Peyer's patch (tissue), 4 donors: ENCODE measurements around the gene RAB13. TPM values are rescaled to one million over a fixed set of nuclear protein-coding genes. Genes with fewer than 3 reads are reported as not detected.

Experiments used
- DNase-seq, 3 donors: peaks; one replicate each; pipeline ENCODE4 v3.0.0-alpha.2; 2017 to 2019
- H3K27ac ChIP-seq, 4 donors: fragments of 200-600 bp; sonication (generic); one replicate each; pipeline ENCODE4 v1.5.1; 2016 to 2019
- H3K27me3 ChIP-seq, 2 donors: fragments of 200-600 bp; sonication (generic); one replicate each; pipeline ENCODE4 v1.5.1; 2019
- H3K36me3 ChIP-seq, 3 donors: fragments of 200-600 bp; sonication (generic); one replicate each; pipeline ENCODE4 v1.5.1; 2016 to 2019
- H3K4me1 ChIP-seq, 4 donors: fragments of 200-600 bp; sonication (generic); one replicate each; pipeline ENCODE4 v1.5.1; 2016 to 2019
- H3K4me3 ChIP-seq, 4 donors: fragments of 200-600 bp; sonication (generic); 1 replicate in 3 of 4; 2 replicates in 1 of 4; pipeline ENCODE4 v1.5.1; 2016 to 2019; ENCODE audit warnings: mild to moderate bottlenecking in 1 of 4
- H3K9me3 ChIP-seq, 4 donors: fragments of 200-600 bp; sonication (generic); one replicate each; pipeline ENCODE4 v1.5.1; 2016 to 2019; ENCODE audit warnings: mild to moderate bottlenecking in 1 of 4
- CTCF ChIP-seq, 6 experiments: fragments of 450-650 bp in 4 of 6; fragments of 200-600 bp in 2 of 6; sonication (generic) in 1 of 6; IDR thresholded peaks; one replicate each; pipeline ENCODE4 v1.5.1; 2017 to 2019; ENCODE audit warnings: antibody characterized with exemption in 6 of 6, mild to moderate bottlenecking in 3 of 6, moderate library complexity in 1 of 6
- POLR2A ChIP-seq, 2 donors: fragments of 450-650 bp; IDR thresholded peaks; one replicate each; pipeline ENCODE4 v1.5.1; 2017; ENCODE audit warnings: antibody characterized with exemption in 2 of 2, mild to moderate bottlenecking in 2 of 2, moderate library complexity in 2 of 2
- small RNA-seq, 2 donors: library from RNA; depleted of rRNA; stranded (forward); fragments of <200 nt; gene quantifications; one replicate each; pipeline ENCODE3, GENCODE V24; 2016
- total RNA-seq, 4 donors: library from RNA; depleted of rRNA; stranded (reverse); fragments of >200 nt; gene quantifications; one replicate each; pipeline ENCODE4 v1.1.0, GENCODE V29; 2016

RAB13 gene
- total RNA-seq, 4 donors from 2014 or later, result 15.1 to 51.2 (median 15.8) TPM

GRCh38 chr1:153933430-153933829 is 52.7 kb downstream of the RAB13 start:
- no peaks in the 10 kb centered on the region for H3K4me1 ChIP-seq
- peaks cover 0 to 74% (median 0%) of the 10 kb centered on the region in 3 donors for H3K36me3 ChIP-seq
- H3K27me3 ChIP-seq, result no peaks in the 10 kb centered on the region
- H3K27ac ChIP-seq, result no peak overlapping the region
- peak in 1 of 3 donors; percentile 40 for DNase-seq
- no peaks in the 10 kb centered on the region for H3K9me3 ChIP-seq
- TF ChIP-seq POLR2A (IDR thresholded peaks at IDR 0.05), result no peak
- TF ChIP-seq CTCF (IDR thresholded peaks at IDR 0.05), result no peak
- no peak overlapping the region for H3K4me3 ChIP-seq

- Histone ChIP-seq H3K27ac (no peak overlapping the region), H3K36me3 (peaks cover 0 to 66% (median 0%) of the 10 kb centered on the region in 3 donors), H3K4me1 (no peaks in the 10 kb centered on the region), H3K27me3 (no peaks in the 10 kb centered on the region), H3K4me3 (no peak overlapping the region), H3K9me3 (no peaks in the 10 kb centered on the region)
- no peak for TF ChIP-seq POLR2A (IDR thresholded peaks at IDR 0.05)
- DNase-seq, result peak in 1 of 3 donors; percentile 27
Observed at GRCh38 chr1:153932156-153933131, 53.7 kb downstream of the RAB13 start.

Small RNAs within 50 kb of the gene (small RNA-seq; reads per million reads assigned to genes)
- gene MIR6737, result 0 reads per million in 2 donors

Other genes with a start within 250 kb of the RAB13 start
- 100 to 1,000 TPM in 1 of 4 donors, 10 to 100 TPM in 3; 12.3 to 124 (median 22.0) TPM for gene SLC27A3, start 210.9 kb downstream of the RAB13 start, total RNA-seq
- gene GATAD2B, start 63.4 kb downstream of the RAB13 start, total RNA-seq, result 10 to 100 TPM; 22.3 to 65.2 (median 24.7) TPM
- 100 to 1,000 TPM in 2 of 4 donors, 10 to 100 TPM in 2; 48.2 to 130 (median 91.6) TPM for gene DENND4B, start 39.6 kb downstream of the RAB13 start, total RNA-seq
- gene CRTC2, start 27.7 kb downstream of the RAB13 start, total RNA-seq, result 10 to 100 TPM; 20.0 to 42.1 (median 32.4) TPM
- gene SLC39A1, start 22.8 kb downstream of the RAB13 start, total RNA-seq, result 10 to 100 TPM; 20.6 to 73.0 (median 60.1) TPM
- 10 to 100 TPM; 14.5 to 21.6 (median 16.6) TPM for gene CREB3L4, start 18.4 kb downstream of the RAB13 start, total RNA-seq
- 100 to 1,000 TPM; 172 to 321 (median 193) TPM for gene JTB, start 8.7 kb downstream of the RAB13 start, total RNA-seq
- 1,000 to 10,000 TPM in 1 of 4 donors, 100 to 1,000 TPM in 3; 660 to 1,996 (median 833) TPM for gene RPS27, start 4.4 kb upstream of the RAB13 start, total RNA-seq
- gene NUP210L, start 168.7 kb upstream of the RAB13 start, total RNA-seq, result under 1 TPM in 1 of 4 donors, not detected in 3; 0.18 TPM
- 100 to 1,000 TPM; 200 to 451 (median 280) TPM for gene TPM3, start 205.8 kb upstream of the RAB13 start, total RNA-seq
- not detected for gene CFAP141, start 220.0 kb upstream of the RAB13 start, total RNA-seq
- 100 to 1,000 TPM in 1 of 4 donors, 10 to 100 TPM in 3; 48.9 to 169 (median 71.2) TPM for gene UBAP2L, start 234.6 kb upstream of the RAB13 start, total RNA-seq